ENCODE measurements around the gene CPN2.

Gene CPN2

DNA sequence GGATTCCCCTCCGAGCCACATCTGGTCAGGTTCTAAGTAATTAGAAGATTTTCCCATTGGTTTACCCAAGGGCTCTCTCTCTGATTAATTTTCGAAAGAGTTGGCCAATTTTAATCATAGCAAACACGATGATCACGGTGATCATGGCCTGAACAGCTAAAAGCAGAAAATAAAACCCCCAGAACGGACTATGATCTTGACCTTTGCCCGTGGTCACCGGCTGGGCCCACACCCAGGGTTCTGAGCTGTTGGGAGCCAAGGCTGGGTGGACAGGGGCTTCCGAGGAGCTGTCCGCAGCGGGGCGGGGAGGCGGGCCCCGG lies 45.4 kb upstream of the CPN2 start:
- no peak for DNase-seq (ENCODE audit: low read depth, low spot score)
- CTCF ChIA-PET: interaction anchor here (1.0 to 6.2 kb wide), 7 partner anchors 7 to 62 kb away, joined by 3 to 79 read pairs (median 20); no protein-coding TSS in a partner anchor
- TF ChIP-seq, protein P1, sequence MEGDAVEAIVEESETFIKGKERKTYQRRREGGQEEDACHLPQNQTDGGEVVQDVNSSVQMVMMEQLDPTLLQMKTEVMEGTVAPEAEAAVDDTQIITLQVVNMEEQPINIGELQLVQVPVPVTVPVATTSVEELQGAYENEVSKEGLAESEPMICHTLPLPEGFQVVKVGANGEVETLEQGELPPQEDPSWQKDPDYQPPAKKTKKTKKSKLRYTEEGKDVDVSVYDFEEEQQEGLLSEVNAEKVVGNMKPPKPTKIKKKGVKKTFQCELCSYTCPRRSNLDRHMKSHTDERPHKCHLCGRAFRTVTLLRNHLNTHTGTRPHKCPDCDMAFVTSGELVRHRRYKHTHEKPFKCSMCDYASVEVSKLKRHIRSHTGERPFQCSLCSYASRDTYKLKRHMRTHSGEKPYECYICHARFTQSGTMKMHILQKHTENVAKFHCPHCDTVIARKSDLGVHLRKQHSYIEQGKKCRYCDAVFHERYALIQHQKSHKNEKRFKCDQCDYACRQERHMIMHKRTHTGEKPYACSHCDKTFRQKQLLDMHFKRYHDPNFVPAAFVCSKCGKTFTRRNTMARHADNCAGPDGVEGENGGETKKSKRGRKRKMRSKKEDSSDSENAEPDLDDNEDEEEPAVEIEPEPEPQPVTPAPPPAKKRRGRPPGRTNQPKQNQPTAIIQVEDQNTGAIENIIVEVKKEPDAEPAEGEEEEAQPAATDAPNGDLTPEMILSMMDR (IDR thresholded peaks at IDR 0.05; ENCODE audit: insufficient read depth, low read length, missing control alignments): no peak
- no peak overlapping the region for H3K4me3 ChIP-seq (ENCODE audit: low read depth, low read length)
- POLR2A ChIA-PET: no interaction called here

DNA sequence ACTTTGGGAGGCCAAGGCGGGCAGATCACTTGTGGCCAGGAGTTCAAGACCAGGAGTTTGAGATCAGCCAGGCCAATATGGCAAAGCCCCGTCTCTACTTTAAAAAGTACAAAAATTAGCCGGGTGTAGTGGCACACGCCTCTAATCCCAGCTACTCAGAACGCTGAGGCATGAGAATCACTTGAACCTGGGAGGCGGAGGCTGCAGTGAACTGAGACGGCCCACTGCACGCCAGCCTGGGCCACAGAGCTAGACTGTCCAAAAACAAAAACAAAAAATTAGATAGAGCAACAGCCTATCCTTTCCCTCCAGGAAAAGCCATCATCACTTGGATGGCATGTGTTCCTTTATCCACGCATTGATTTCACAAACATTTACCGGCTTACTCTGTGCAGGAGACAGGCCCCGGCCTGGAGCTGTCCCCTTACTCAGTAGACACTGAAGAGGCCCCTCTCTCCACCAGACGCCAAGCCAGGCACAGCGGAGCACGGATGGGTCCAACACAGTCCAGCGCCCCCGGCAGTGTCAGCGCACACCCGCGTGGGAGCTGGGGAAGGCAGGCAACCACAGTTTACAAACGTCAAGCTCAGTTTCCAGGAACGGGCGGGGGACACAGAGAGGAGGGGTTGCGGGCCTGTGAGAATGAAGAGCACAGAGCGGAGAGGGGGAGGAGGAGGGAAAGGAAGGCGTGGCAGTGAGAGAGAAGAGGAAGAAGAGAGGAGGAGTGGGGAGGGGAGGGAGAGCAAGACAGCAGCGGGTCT lies 44.8 kb upstream of the CPN2 start:
- no peak overlapping the region for H3K4me3 ChIP-seq (ENCODE audit: low read depth, low read length)
- ChIA-PET POLR2A (interaction anchor here (0.6 kb wide), 1 partner anchor 61 kb away, joined by 3 read pairs; no protein-coding TSS in a partner anchor), CTCF (interaction anchor here (1.0 to 6.2 kb wide), 6 partner anchors 8 to 61 kb away, joined by 3 to 79 read pairs (median 20); no protein-coding TSS in a partner anchor)
- no peak for DNase-seq (ENCODE audit: low read depth, low spot score)
- TF ChIP-seq, protein P1 (IDR thresholded peaks at IDR 0.05; ENCODE audit: insufficient read depth, low read length, missing control alignments): no peak

DNA sequence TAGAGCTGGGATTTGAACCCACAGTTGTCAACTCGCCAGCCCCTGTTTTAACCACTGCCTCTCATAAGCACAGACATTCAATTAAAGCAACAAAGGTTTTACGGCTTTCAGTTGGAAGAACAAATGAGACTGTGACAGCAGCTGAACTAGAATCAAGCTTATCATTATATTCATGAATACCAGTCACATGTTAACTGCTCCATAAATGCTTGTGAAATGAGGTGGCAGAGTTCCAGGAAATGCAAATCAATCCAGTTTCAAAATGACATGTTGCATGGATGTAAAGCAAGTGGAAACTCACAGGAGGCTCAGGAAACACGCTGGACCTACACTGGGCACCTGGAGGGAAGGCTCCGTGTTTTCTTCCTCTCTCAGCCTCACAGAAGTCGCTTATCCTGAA lies 44.1 kb upstream of the CPN2 start:
- DNase-seq (ENCODE audit: low read depth, low spot score): no peak
- TF ChIP-seq, protein P1 (IDR thresholded peaks at IDR 0.05; ENCODE audit: insufficient read depth, low read length, missing control alignments): no peak
- CTCF ChIA-PET: interaction anchor here (0.8 to 6.2 kb wide), 7 partner anchors 8 to 614 kb away, joined by 3 to 79 read pairs (median 20); no protein-coding TSS in a partner anchor
- POLR2A ChIA-PET: interaction anchor here (0.6 kb wide), 1 partner anchor 62 kb away, joined by 3 read pairs; no protein-coding TSS in a partner anchor
- H3K4me3 ChIP-seq (ENCODE audit: low read depth, low read length): no peak overlapping the region

GRCh38 chr3:194392576-194392975 lies 41.4 kb upstream of the CPN2 start:
- no peak overlapping the region for H3K4me3 ChIP-seq (ENCODE audit: low read depth, low read length)
- CTCF ChIA-PET: interaction anchor here (0.9 to 2.1 kb wide), 2 partner anchors 15 to 48 kb away, joined by 3 to 22 read pairs; no protein-coding TSS in a partner anchor
- DNase-seq (ENCODE audit: low read depth, low spot score): no peak
- POLR2A ChIA-PET: no interaction called here
- TF ChIP-seq, protein P1 (IDR thresholded peaks at IDR 0.05; ENCODE audit: insufficient read depth, low read length, missing control alignments): no peak

GRCh38 chr3:194390835-194391234 lies 39.7 kb upstream of the CPN2 start:
- CTCF ChIA-PET: interaction anchor here (2.1 kb wide), 1 partner anchor 47 kb away, joined by 22 read pairs; no protein-coding TSS in a partner anchor
- TF ChIP-seq, protein P1 (IDR thresholded peaks at IDR 0.05; ENCODE audit: insufficient read depth, low read length, missing control alignments): no peak
- no peak overlapping the region for H3K4me3 ChIP-seq (ENCODE audit: low read depth, low read length)
- POLR2A ChIA-PET: no interaction called here
- no peak for DNase-seq (ENCODE audit: low read depth, low spot score)

DNA sequence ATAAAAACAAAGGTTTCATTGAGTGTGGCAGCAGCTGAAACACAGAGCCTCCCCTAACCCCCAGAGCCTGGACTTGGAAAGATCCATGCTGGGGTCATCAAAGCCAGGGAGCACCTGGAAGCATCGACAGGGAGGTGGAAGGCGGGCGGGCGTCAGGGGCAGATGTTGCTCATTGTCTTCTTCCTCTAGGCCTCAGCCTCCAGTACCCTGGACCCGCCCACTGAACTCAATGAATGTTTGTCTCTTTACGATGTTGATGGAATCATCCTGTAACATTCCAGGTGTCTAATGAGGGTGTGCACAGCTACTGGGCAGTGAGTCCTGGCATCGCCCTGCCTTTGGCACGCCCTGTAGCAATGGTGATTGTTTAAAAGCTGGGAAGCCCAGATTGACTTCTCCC lies 38.1 kb upstream of the CPN2 start:
- CTCF ChIA-PET: interaction anchor here (0.9 to 1.8 kb wide), 4 partner anchors 10 to 43 kb away, joined by 3 to 7 read pairs (median 3); no protein-coding TSS in a partner anchor
- TF ChIP-seq, protein P1 (IDR thresholded peaks at IDR 0.05; ENCODE audit: insufficient read depth, low read length, missing control alignments): no peak
- DNase-seq (ENCODE audit: low read depth, low spot score): no peak
- no peak overlapping the region for H3K4me3 ChIP-seq (ENCODE audit: low read depth, low read length)
- POLR2A ChIA-PET: no interaction called here

Measured in AG04449 (cell line).